A549 (cell line): ENCODE data around the gene NTN1. TPM values are rescaled to one million over a fixed set of nuclear protein-coding genes. Genes with fewer than 3 reads are reported as not detected.

Source experiments
- ATAC-seq, 2 experiments: fragments of 200-7000 bp in 1 of 2; fragments of >200 bp in 1 of 2; cut with Nextera tagmentation in 1 of 2; cut with Tn5 transposase in 1 of 2; 3 replicates each; pipeline versions ENCODE4 v1.8.0 to v1.9.1; 2018 to 2020; ENCODE audit warnings: mild to moderate bottlenecking in 1 of 2, moderate library complexity in 1 of 2
- CTCF ChIA-PET: fragments of 300-600 bp; sonication (Branson Sonifier 250); formaldehyde crosslinking; extraction: SDS; loops from one replicate; lab custom pipeline; 2021; ENCODE audit warnings: antibody characterized with exemption, inconsistent platforms; lab: Yijun Ruan, JAX
- POLR2A ChIA-PET: fragments of 350-600 bp; formaldehyde crosslinking; extraction: SDS; loops from one replicate; lab custom pipeline; 2021; ENCODE audit warnings: antibody characterized with exemption, inconsistent platforms; lab: Yijun Ruan, JAX
- DNase-seq, 2 experiments: peaks; one replicate each; pipeline versions ENCODE4 v3.0.0 to v3.0.0-alpha.2; 2011 to 2016; ENCODE audit warnings: low read depth in 1 of 2, low spot score in 1 of 2
- FAIRE-seq: peaks from 2 replicates; lab custom pipeline; 2011; peaks lifted over from hg19 to GRCh38; lab: Jason Lieb, UNC
- H3K27ac ChIP-seq, 2 experiments: fragments of >200 bp; sonication (Bioruptor Twin); formaldehyde crosslinking; 3 replicates each; pipeline ENCODE4 v1.5.1; 2016 to 2017
- H3K4me1 ChIP-seq: fragments of >200 bp; sonication (Bioruptor Twin); formaldehyde crosslinking; 3 replicates; pipeline ENCODE4 v1.6.1; 2016
- H3K4me2 ChIP-seq: fragments of >200 bp; sonication (Bioruptor Twin); formaldehyde crosslinking; 3 replicates; pipeline ENCODE4 v1.6.1; 2016
- H3K4me3 ChIP-seq: fragments of >200 bp; sonication (Bioruptor Twin); formaldehyde crosslinking; 3 replicates; pipeline ENCODE4 v1.5.1; 2016
- H3K9me3 ChIP-seq: fragments of >200 bp; sonication (Bioruptor Twin); formaldehyde crosslinking; 3 replicates; pipeline ENCODE4 v1.6.1; 2016
- BHLHE40 ChIP-seq: IDR thresholded peaks from 2 replicates; pipeline ENCODE4 v1.6.1; 2012; ENCODE audit warnings: low read depth, low read length, inconsistent platforms
- CEBPB ChIP-seq, 2 experiments: fragments of >200 bp in 1 of 2; sonication (Bioruptor Twin) in 1 of 2; formaldehyde crosslinking in 1 of 2; IDR thresholded peaks; 2 replicates each; pipeline ENCODE4 v1.6.1; 2012 to 2016
- CHD2 ChIP-seq: fragments of 150-350 bp; IDR thresholded peaks from 2 replicates; pipeline ENCODE4 v1.6.1; 2014; ENCODE audit warnings: low read length; ENCODE audit not compliant: partially characterized antibody
- CHD4 ChIP-seq: fragments of 200-600 bp; sonication (generic); IDR thresholded peaks from 2 replicates; pipeline ENCODE4 v1.6.1; 2016; ENCODE audit warnings: antibody characterized with exemption, mild to moderate bottlenecking, borderline replicate concordance
- E2F6 ChIP-seq: IDR thresholded peaks from 2 replicates; pipeline ENCODE4 v1.6.1; 2012; ENCODE audit warnings: low read depth, borderline replicate concordance
- FOSB ChIP-seq: fragments of 250-450 bp; sonication (Bioruptor Pico); IDR thresholded peaks from 2 replicates; pipeline ENCODE4 v1.5.0; 2020; ENCODE audit warnings: mild to moderate bottlenecking, moderate library complexity
- FOSL2 ChIP-seq, 2 experiments: fragments of 450-650 bp in 1 of 2; fragments of >200 bp in 1 of 2; sonication (Bioruptor Twin) in 1 of 2; formaldehyde crosslinking; IDR thresholded peaks; 2 replicates each; pipeline versions ENCODE4 v1.5.0 to v1.6.1; 2016 to 2020; ENCODE audit warnings: mild to moderate bottlenecking in 1 of 2, moderate library complexity in 1 of 2
- FOXS1 ChIP-seq: fragments of 250-450 bp; sonication (Bioruptor Pico); IDR thresholded peaks from 2 replicates; pipeline ENCODE4 v1.5.0; 2020; ENCODE audit warnings: mild to moderate bottlenecking, moderate library complexity
- GATA3 ChIP-seq: IDR thresholded peaks from 2 replicates; pipeline ENCODE4 v1.6.1; 2012; ENCODE audit warnings: borderline replicate concordance
- HEYL ChIP-seq: fragments of 250-450 bp; sonication (Bioruptor Pico); IDR thresholded peaks from 2 replicates; pipeline ENCODE4 v1.8.0; 2021; ENCODE audit warnings: mild to moderate bottlenecking, moderate library complexity
- HOXA7 ChIP-seq: fragments of 250-450 bp; sonication (Bioruptor Pico); IDR thresholded peaks from 2 replicates; pipeline ENCODE4 v1.5.0; 2020; ENCODE audit warnings: mild to moderate bottlenecking, moderate library complexity
- JUN ChIP-seq, 2 experiments: fragments of >200 bp; sonication (Bioruptor Twin); formaldehyde crosslinking; IDR thresholded peaks; 2 replicates in 1 of 2; 3 replicates in 1 of 2; pipeline ENCODE4 v1.6.1; 2016 to 2017
- KDM1A ChIP-seq: fragments of 200-600 bp; sonication (generic); IDR thresholded peaks from 2 replicates; pipeline ENCODE4 v1.6.1; 2016; ENCODE audit warnings: low read depth, mild to moderate bottlenecking
- MAZ ChIP-seq: fragments of 150-350 bp; IDR thresholded peaks from 2 replicates; pipeline ENCODE4 v1.6.1; 2014; ENCODE audit warnings: antibody characterized with exemption, low read depth, low read length, borderline replicate concordance
- NFE2L2 ChIP-seq: fragments of 150-350 bp; conservative IDR thresholded peaks from 2 replicates; pipeline ENCODE4 v1.6.1; 2014; ENCODE audit warnings: low read length
- NPAS2 ChIP-seq: fragments of 250-450 bp; sonication (Bioruptor Pico); IDR thresholded peaks from 2 replicates; pipeline ENCODE4 v1.8.0; 2022; ENCODE audit warnings: mild to moderate bottlenecking, moderate library complexity, borderline replicate concordance
- NR3C1 ChIP-seq: fragments of >200 bp; sonication (Bioruptor Twin); formaldehyde crosslinking; IDR thresholded peaks from 3 replicates; pipeline ENCODE4 v1.6.1; 2017
- PBX3 ChIP-seq: IDR thresholded peaks from 2 replicates; pipeline ENCODE4 v1.6.1; 2012
- PHF8 ChIP-seq: fragments of 200-600 bp; sonication (generic); IDR thresholded peaks from 2 replicates; pipeline ENCODE4 v1.6.1; 2016; ENCODE audit warnings: low read depth, mild to moderate bottlenecking, antibody characterized with exemption, moderate library complexity, borderline replicate concordance
- RAD21 ChIP-seq, 2 experiments: fragments of >200 bp in 1 of 2; sonication (Bioruptor Twin) in 1 of 2; formaldehyde crosslinking in 1 of 2; IDR thresholded peaks in 1 of 2; conservative IDR thresholded peaks in 1 of 2; 2 replicates in 1 of 2; 3 replicates in 1 of 2; pipeline ENCODE4 v1.6.1; 2012 to 2018; ENCODE audit warnings: inconsistent platforms in 1 of 2
- RNF2 ChIP-seq: fragments of 200-600 bp; sonication (generic); IDR thresholded peaks from 2 replicates; pipeline ENCODE4 v1.6.1; 2016; ENCODE audit warnings: low read depth, mild to moderate bottlenecking, antibody characterized with exemption, moderate library complexity, borderline replicate concordance
- SMC3 ChIP-seq: fragments of >200 bp; sonication (Bioruptor Twin); formaldehyde crosslinking; IDR thresholded peaks from 3 replicates; pipeline ENCODE4 v1.6.1; 2018; ENCODE audit warnings: inconsistent platforms
- SREBF2 ChIP-seq: fragments of 450-650 bp; IDR thresholded peaks from 2 replicates; pipeline ENCODE4 v1.6.1; 2014; ENCODE audit warnings: mild to moderate bottlenecking, moderate library complexity
- TFCP2L1 ChIP-seq: fragments of 250-450 bp; sonication (Bioruptor Pico); IDR thresholded peaks from 2 replicates; pipeline ENCODE4 v1.5.0; 2021; ENCODE audit warnings: mild to moderate bottlenecking
- TP53 ChIP-seq: fragments of 250-450 bp; sonication (Bioruptor Pico); IDR thresholded peaks from 2 replicates; pipeline ENCODE4 v1.5.0; 2021; ENCODE audit warnings: mild to moderate bottlenecking, moderate library complexity
- ZNF302 ChIP-seq: fragments of 250-450 bp; sonication (Bioruptor Pico); IDR thresholded peaks from 2 replicates; pipeline ENCODE4 v1.9.0; 2021; ENCODE audit warnings: inconsistent platforms, mild to moderate bottlenecking, moderate library complexity
- WGBS: methylation state at CpG from one replicate; pipeline ENCODE4 v1.1.6; 2017; ENCODE audit errors: missing lambda C conversion rate; 5-methylcytosine and 5-hydroxymethylcytosine counted together
- polyA plus RNA-seq, 4 experiments: library from polyadenylated mRNA; depleted of rRNA in 3 of 4; stranded (reverse); fragments of >200 nt; fragmentation: RNase III in 1 of 4; extraction: RNeasy Plus Mini Kit Qiagen cat#74134 plus additional on column Dnase treatment in 1 of 4; gene quantifications; 2 replicates in 3 of 4; 3 replicates in 1 of 4; pipeline ENCODE4 v1.2.3, GENCODE V29; 2011 to 2017
- TF ChIP-seq, protein P1 (sequence below): IDR thresholded peaks from 2 replicates; pipeline ENCODE4 v1.6.1; 2012
- TF ChIP-seq, protein P2 (sequence below): fragments of 250-450 bp; sonication (Bioruptor Pico); IDR thresholded peaks from 2 replicates; pipeline ENCODE4 v1.5.0; 2020; ENCODE audit warnings: low read depth, mild to moderate bottlenecking, moderate library complexity
- TF ChIP-seq, protein P3 (sequence below): fragments of 200-600 bp; sonication (generic); IDR thresholded peaks from 2 replicates; pipeline ENCODE4 v1.6.1; 2016; ENCODE audit warnings: antibody characterized with exemption, mild to moderate bottlenecking, moderate library complexity
- TF ChIP-seq, protein P4 (sequence below): fragments of >200 bp; sonication (Bioruptor Twin); formaldehyde crosslinking; IDR thresholded peaks from 2 replicates; pipeline ENCODE4 v1.6.1; 2016

The NTN1 gene
- polyA plus RNA-seq, 2 of the 4 experiments (the other 2 are of a cell fraction), result 0.12 to 0.13 TPM

DNA sequence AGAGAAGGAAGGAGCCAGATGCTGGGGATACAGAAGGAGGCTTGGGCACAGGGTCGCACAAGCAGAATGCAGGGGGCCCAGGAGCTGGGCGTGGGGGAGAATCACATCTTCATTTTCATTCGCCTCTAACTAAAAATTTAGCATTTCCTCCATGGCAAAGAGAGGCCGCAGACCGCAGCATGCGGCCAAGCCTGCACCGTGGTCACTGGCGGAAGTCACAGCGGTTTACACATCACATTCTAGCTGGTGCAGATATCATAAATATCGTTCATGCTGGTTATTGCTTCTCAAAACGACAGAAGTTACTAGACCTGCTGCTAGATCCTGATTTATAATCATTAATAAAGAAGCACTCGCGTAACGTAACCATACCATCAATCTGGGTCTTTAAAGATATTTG lies 162.0 kb downstream of the NTN1 start:
- TF ChIP-seq, protein P1, sequence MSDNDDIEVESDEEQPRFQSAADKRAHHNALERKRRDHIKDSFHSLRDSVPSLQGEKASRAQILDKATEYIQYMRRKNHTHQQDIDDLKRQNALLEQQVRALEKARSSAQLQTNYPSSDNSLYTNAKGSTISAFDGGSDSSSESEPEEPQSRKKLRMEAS, result no peak
- no peak for TF ChIP-seq RNF2
- TF ChIP-seq ZNF302 (CRISPR knock-in tag), result no peak
- no peak for TF ChIP-seq FOSL2 (IDR thresholded peaks at IDR 0.05)
- TF ChIP-seq FOSL2 (CRISPR knock-in tag; IDR thresholded peaks at IDR 0.05), result no peak
- TF ChIP-seq FOSB (CRISPR knock-in tag), result no peak
- no peak for TF ChIP-seq NR3C1
- TF ChIP-seq CHD2, result no peak
- no peak for TF ChIP-seq BHLHE40
- TF ChIP-seq NFE2L2, result no peak
- TF ChIP-seq FOXS1 (CRISPR knock-in tag), result no peak
- TF ChIP-seq KDM1A, result no peak
- TF ChIP-seq, protein P2, sequence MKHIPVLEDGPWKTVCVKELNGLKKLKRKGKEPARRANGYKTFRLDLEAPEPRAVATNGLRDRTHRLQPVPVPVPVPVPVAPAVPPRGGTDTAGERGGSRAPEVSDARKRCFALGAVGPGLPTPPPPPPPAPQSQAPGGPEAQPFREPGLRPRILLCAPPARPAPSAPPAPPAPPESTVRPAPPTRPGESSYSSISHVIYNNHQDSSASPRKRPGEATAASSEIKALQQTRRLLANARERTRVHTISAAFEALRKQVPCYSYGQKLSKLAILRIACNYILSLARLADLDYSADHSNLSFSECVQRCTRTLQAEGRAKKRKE (CRISPR knock-in tag), result no peak
- TF ChIP-seq E2F6, result no peak
- no peak for TF ChIP-seq RAD21 (conservative IDR thresholded peaks at IDR 0.05 in 1 of 2, IDR thresholded peaks at IDR 0.05 in 1 of 2)
- no peak for TF ChIP-seq MAZ
- no peak for TF ChIP-seq CEBPB (IDR thresholded peaks at IDR 0.05)
- TF ChIP-seq, protein P3, sequence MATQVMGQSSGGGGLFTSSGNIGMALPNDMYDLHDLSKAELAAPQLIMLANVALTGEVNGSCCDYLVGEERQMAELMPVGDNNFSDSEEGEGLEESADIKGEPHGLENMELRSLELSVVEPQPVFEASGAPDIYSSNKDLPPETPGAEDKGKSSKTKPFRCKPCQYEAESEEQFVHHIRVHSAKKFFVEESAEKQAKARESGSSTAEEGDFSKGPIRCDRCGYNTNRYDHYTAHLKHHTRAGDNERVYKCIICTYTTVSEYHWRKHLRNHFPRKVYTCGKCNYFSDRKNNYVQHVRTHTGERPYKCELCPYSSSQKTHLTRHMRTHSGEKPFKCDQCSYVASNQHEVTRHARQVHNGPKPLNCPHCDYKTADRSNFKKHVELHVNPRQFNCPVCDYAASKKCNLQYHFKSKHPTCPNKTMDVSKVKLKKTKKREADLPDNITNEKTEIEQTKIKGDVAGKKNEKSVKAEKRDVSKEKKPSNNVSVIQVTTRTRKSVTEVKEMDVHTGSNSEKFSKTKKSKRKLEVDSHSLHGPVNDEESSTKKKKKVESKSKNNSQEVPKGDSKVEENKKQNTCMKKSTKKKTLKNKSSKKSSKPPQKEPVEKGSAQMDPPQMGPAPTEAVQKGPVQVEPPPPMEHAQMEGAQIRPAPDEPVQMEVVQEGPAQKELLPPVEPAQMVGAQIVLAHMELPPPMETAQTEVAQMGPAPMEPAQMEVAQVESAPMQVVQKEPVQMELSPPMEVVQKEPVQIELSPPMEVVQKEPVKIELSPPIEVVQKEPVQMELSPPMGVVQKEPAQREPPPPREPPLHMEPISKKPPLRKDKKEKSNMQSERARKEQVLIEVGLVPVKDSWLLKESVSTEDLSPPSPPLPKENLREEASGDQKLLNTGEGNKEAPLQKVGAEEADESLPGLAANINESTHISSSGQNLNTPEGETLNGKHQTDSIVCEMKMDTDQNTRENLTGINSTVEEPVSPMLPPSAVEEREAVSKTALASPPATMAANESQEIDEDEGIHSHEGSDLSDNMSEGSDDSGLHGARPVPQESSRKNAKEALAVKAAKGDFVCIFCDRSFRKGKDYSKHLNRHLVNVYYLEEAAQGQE, result no peak
- TF ChIP-seq, protein P4, sequence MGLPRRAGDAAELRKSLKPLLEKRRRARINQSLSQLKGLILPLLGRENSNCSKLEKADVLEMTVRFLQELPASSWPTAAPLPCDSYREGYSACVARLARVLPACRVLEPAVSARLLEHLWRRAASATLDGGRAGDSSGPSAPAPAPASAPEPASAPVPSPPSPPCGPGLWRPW, result no peak
- no peak for TF ChIP-seq JUN (IDR thresholded peaks at IDR 0.05)
- TF ChIP-seq TP53 (CRISPR knock-in tag), result no peak

GRCh38 chr17:9185142-9185541 lies 163.8 kb downstream of the NTN1 start:
- ChIA-PET POLR2A (no interaction called here), CTCF (no interaction called here)
- no peak for FAIRE-seq

More for the DNA sequence above, 162.0 kb downstream of the NTN1 start:
- Histone ChIP-seq H3K4me1 (no peaks in the 10 kb centered on the region), H3K4me2 (no peak overlapping the region), H3K9me3 (no peaks in the 10 kb centered on the region), H3K4me3 (no peak overlapping the region), H3K27ac (no peak overlapping the region)
- no peak for DNase-seq
- FAIRE-seq, result no peak
- no peak for ATAC-seq
- 64% methylated on average over 14 of the region's 14 CpGs for WGBS
- ChIA-PET CTCF (interaction anchor here (1.0 to 1.4 kb wide), 2 partner anchors 11 to 21 kb away, joined by 3 read pairs; no protein-coding TSS in a partner anchor), POLR2A (no interaction called here)

More at GRCh38 chr17:9185142-9185541, 163.8 kb downstream of the NTN1 start:
- no peak overlapping the region for H3K27ac ChIP-seq
- H3K4me3 ChIP-seq, result no peak overlapping the region
- ATAC-seq (no peak), DNase-seq (no peak)
- TF ChIP-seq ZNF302 (CRISPR knock-in tag), result no peak
- TF ChIP-seq FOSL2 (IDR thresholded peaks at IDR 0.05), result no peak
- no peak for TF ChIP-seq FOSL2 (CRISPR knock-in tag; IDR thresholded peaks at IDR 0.05)
- no peak for TF ChIP-seq SREBF2
- no peak for TF ChIP-seq RAD21 (conservative IDR thresholded peaks at IDR 0.05 in 1 of 2, IDR thresholded peaks at IDR 0.05 in 1 of 2)
- TF ChIP-seq TFCP2L1, result no peak
- TF ChIP-seq CEBPB (IDR thresholded peaks at IDR 0.05), result no peak
- TF ChIP-seq PBX3, result no peak
- no peak for TF ChIP-seq GATA3
- TF ChIP-seq, protein P1, result no peak
- TF ChIP-seq, protein P4, result no peak
- no peak for TF ChIP-seq CHD4
- no peak for TF ChIP-seq PHF8
- TF ChIP-seq NR3C1, result no peak
- no peak for TF ChIP-seq SMC3
- no peak for TF ChIP-seq NPAS2 (CRISPR knock-in tag)
- TF ChIP-seq RNF2, result no peak
- TF ChIP-seq HOXA7, result no peak
- TF ChIP-seq HEYL (CRISPR knock-in tag), result no peak
- TF ChIP-seq FOSB (CRISPR knock-in tag), result no peak
- no peak for TF ChIP-seq JUN (IDR thresholded peaks at IDR 0.05)
- H3K4me1 ChIP-seq, result no peaks in the 10 kb centered on the region
- WGBS, result 42% methylated on average over 9 of the region's 9 CpGs
- H3K4me2 ChIP-seq, result no peak overlapping the region
- no peaks in the 10 kb centered on the region for H3K9me3 ChIP-seq
